HUES6 (cell line): ENCODE data around the gene TTC39C.

Source experiments
- H3K27ac ChIP-seq: 2 replicates; pipeline ENCODE4 v1.7.0; 2013; ENCODE audit warnings: low read depth, mild to moderate bottlenecking, low read length, inconsistent platforms
- H3K27me3 ChIP-seq: 2 replicates; pipeline ENCODE4 v1.6.1; 2013; ENCODE audit warnings: low read length; ENCODE audit not compliant: control insufficient read depth, insufficient read depth
- H3K36me3 ChIP-seq: 2 replicates; pipeline ENCODE4 v1.6.1; 2013; ENCODE audit warnings: low read length; ENCODE audit not compliant: control insufficient read depth, insufficient read depth
- H3K4me1 ChIP-seq: 2 replicates; pipeline ENCODE4 v1.6.1; 2013; ENCODE audit warnings: low read length; ENCODE audit not compliant: control insufficient read depth, insufficient read depth
- H3K4me3 ChIP-seq: 2 replicates; pipeline ENCODE4 v1.5.1; 2013; ENCODE audit warnings: low read depth, low read length
- H3K9ac ChIP-seq: one replicate; pipeline ENCODE4 v1.6.1; 2013; ENCODE audit warnings: mild to moderate bottlenecking, low read length
- H3K9me3 ChIP-seq: 2 replicates; pipeline ENCODE4 v1.6.1; 2013; ENCODE audit warnings: low read depth, low read length; ENCODE audit not compliant: control insufficient read depth, insufficient read depth

Gene TTC39C

DNA sequence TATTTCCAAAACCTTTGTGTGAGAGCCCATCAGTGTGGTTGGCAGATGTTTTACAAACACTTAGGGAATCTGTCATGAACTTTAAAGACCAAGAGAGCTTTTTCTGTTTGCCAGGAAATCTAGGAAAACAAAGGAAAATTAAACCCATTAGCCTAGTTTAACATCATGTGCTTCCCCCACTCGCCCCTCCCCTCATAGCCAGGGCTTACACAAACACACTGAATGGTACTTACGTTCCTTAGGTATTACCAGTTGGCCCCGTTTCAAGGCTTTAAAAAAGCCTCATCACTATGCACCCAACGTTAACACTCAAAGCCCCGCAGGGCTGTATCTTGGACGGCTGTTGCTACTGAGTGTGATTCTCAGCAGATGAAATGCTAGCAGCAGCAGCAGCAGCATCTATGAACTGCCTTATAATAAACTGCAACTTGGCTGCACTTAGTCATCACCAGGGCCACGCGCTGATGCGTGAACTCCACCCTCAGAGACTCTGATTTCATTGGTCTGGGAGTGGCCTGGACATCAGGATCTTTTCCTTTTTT is 20.1 kb upstream of the TTC39C start:
- Histone ChIP-seq H3K9me3 (no peaks in the 10 kb centered on the region), H3K27me3 (no peaks in the 10 kb centered on the region), H3K4me1 (peaks cover 2% of the 10 kb centered on the region; the same call in 1 of the 2 replicates), H3K27ac (no peak overlapping the region), H3K9ac (no peak overlapping the region), H3K36me3 (no peaks in the 10 kb centered on the region), H3K4me3 (no peak overlapping the region)

DNA sequence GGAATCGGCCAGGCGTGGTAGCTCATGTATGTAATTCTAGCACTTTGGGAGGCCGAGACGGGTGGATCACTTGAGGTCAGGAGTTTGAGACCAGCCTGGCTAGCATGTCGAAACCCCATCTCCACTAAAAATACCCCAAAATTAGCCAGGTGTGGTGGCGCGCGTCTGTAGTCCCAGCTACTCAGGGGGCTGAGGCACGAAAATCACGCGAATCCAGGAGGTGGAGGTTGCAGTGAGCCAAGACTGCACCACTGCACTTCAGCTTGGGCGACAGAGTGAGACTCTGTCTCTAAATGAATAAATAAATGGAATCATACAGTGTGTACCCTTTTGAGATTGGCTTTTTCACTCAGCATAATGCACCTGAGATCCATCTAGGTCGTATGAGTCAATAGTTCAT is 19.4 kb upstream of the TTC39C start:
- H3K4me1 ChIP-seq = peaks cover 2% of the 10 kb centered on the region; the same call in 1 of the 2 replicates
- H3K9me3 ChIP-seq = no peaks in the 10 kb centered on the region
- H3K27me3 ChIP-seq = no peaks in the 10 kb centered on the region
- no peaks in the 10 kb centered on the region for H3K36me3 ChIP-seq
- H3K9ac ChIP-seq = no peak overlapping the region
- H3K27ac ChIP-seq = no peak overlapping the region
- no peak overlapping the region for H3K4me3 ChIP-seq

DNA sequence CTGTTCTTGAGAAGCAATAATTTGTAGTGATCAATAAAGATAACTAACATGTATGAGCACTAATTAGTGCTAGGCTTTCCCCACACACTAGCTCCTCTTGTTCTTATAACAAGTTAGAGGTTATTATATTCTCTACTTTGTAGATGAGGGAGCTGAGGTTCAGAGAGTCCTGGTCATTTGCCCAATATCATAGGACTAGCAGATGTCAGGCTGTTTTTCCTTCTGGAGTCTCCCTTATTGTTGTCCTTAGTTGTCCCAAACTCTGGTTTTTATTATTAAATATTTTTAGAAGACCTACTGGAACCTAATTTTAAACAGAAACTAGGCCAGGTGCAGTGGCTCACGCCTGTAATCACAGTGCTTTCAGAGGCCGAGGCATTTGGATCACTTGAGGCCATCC is 16.5 kb upstream of the TTC39C start:
- H3K4me3 ChIP-seq = no peak overlapping the region
- no peak overlapping the region for H3K9ac ChIP-seq
- peaks cover 2% of the 10 kb centered on the region; the same call in 1 of the 2 replicates for H3K4me1 ChIP-seq
- no peaks in the 10 kb centered on the region for H3K9me3 ChIP-seq
- no peaks in the 10 kb centered on the region for H3K27me3 ChIP-seq
- H3K36me3 ChIP-seq = no peaks in the 10 kb centered on the region
- H3K27ac ChIP-seq = no peak overlapping the region

DNA sequence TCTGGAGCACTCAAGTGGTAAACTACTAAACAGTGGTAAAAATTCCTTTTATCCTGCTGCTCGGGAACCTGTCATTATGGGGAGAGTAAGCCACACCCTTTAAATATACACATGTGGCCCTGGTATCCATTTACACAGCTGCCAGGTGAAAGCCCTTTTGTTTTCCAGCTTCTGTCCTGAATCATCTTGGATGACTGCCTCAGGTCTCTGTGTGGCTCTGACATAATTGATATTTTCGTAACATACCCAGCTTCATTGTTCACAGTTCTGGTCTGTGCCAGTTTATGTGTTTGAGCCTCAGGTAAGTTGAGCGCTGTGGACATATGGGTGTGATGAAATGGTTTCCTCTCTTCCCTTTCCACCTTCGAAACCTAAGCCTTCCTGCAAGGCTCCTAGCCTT is 15.7 kb upstream of the TTC39C start:
- Histone ChIP-seq H3K27ac (no peak overlapping the region), H3K9ac (no peak overlapping the region), H3K36me3 (no peaks in the 10 kb centered on the region), H3K27me3 (no peaks in the 10 kb centered on the region), H3K4me3 (no peak overlapping the region), H3K4me1 (peaks cover 2% of the 10 kb centered on the region; the same call in 1 of the 2 replicates), H3K9me3 (no peaks in the 10 kb centered on the region)

DNA sequence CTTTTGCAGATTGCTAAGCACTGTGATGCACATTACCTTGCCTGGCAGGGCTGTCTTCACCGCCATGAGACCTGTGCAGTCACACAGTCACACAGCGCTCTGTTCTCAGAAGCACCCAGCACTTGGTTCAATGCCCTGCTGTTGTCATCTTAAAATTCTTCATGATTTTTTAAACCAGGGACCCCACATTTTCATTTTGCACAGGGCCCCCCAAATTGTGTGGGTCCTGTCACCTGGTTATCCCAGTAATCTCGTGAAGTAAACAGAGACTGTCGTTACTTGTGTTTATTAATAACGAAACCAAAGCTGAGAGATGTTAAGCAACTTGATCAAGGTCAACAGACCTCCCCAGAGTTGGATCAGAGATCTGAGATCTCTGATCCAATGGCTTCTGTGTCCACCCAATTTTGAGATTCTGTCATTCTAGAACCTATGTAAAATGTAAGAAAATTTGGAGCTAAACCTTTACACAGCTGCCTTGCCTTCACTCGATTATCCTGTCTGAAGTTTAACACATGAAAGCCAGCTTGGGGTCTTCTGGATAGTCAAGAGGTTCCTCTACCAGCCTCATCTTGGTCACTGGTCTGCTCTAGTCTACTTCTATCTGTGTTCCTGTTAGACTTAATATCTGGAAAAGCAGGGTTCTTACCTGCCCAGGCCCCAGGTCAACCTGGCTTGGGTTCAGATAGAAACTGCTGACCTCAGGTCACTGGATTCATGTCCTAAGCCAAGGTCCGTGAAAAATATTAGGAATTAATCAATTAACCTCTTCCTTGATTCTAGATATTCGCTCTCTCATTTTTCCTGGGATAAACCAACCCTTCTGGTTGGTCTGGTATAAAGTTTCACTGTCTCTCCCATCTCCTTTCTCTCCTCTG is 13.7 kb upstream of the TTC39C start:
- Histone ChIP-seq H3K4me1 (no peaks in the 10 kb centered on the region; the same call in 1 of the 2 replicates), H3K9ac (no peak overlapping the region), H3K9me3 (no peaks in the 10 kb centered on the region), H3K36me3 (no peaks in the 10 kb centered on the region), H3K27ac (no peak overlapping the region), H3K4me3 (no peak overlapping the region), H3K27me3 (no peaks in the 10 kb centered on the region)

DNA sequence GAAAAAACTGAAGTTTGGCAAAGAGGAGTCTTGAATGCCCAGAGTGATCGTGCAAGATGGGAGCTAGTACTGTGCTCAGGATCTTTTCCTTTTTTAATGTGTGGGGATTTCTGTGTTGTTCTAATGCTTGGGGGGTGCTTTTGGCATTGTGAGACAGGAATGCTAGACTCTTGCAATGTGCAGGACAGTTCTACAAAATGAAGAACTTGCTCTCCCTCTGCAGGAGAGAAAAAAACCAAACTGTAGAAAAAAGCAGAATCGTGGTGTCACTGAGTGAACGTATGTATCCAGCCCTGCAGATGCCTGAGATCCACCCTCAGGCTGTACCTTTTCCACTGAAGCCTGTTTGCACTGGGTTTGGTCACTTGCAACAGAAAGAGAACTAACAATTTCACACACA is 12.1 kb upstream of the TTC39C start:
- Histone ChIP-seq H3K9ac (no peak overlapping the region), H3K27me3 (no peaks in the 10 kb centered on the region), H3K36me3 (no peaks in the 10 kb centered on the region), H3K9me3 (no peaks in the 10 kb centered on the region), H3K4me1 (no peaks in the 10 kb centered on the region; the same call in 1 of the 2 replicates), H3K4me3 (no peak overlapping the region), H3K27ac (no peak overlapping the region)

DNA sequence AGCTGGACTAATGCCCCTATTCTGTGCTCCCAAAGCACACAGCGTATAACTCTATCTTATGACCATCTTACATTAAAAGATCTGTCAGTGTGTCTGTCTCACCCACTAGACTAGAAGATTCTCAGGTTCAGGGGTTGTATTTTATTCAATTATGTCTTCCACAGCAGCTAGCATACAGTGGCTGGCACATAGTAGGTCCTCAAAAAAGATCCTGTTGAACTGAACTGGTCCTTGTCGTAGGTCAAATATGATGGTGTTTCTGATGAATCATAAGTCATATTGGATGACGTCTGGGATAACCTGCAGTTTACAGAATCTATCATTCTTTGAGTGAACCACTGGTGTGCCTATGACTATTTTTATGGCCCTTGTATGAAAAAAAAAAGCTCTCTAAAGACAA is 11.3 kb upstream of the TTC39C start:
- Histone ChIP-seq H3K36me3 (no peaks in the 10 kb centered on the region), H3K9me3 (no peaks in the 10 kb centered on the region), H3K4me1 (no peaks in the 10 kb centered on the region; the same call in 1 of the 2 replicates), H3K27ac (no peak overlapping the region), H3K4me3 (no peak overlapping the region), H3K9ac (no peak overlapping the region), H3K27me3 (no peaks in the 10 kb centered on the region)

DNA sequence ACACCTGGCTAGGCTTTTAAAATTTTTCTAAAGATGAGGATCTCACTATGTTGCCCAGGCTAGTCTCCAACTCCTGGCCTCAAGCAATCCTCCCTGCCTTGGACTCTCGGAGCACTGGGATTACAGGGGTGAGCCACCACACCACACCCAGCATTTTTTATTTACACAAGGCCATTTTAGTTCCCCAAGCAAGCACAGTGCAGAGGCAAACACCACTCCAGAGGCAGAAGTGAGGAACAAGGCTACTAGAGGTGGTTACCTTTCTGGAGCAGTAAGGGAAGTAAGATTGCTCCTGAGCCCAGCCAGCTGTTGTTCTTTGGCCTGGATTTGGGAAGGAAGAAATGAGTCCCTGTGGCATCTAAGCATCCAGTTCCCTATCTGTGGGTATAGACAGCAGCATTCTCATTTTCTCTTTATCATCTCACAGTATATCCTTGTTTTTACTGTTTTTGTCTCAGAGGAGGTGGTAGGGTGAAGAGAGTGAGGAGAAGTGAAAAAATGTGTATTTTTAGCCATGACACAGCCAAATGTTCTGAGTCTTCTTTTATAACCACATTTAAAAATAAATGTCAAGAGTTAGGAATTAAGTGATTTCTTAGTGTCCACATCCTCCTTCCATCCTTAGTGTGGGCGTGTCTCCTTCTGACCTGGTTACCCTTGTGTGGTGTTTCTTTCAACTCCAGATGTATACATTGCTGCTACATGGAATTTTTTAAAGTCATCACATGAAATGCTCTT is 10.5 kb upstream of the TTC39C start:
- no peak overlapping the region for H3K9ac ChIP-seq
- no peaks in the 10 kb centered on the region for H3K27me3 ChIP-seq
- no peak overlapping the region for H3K27ac ChIP-seq
- no peaks in the 10 kb centered on the region for H3K36me3 ChIP-seq
- H3K9me3 ChIP-seq = no peaks in the 10 kb centered on the region
- no peak overlapping the region for H3K4me3 ChIP-seq
- H3K4me1 ChIP-seq = no peaks in the 10 kb centered on the region

DNA sequence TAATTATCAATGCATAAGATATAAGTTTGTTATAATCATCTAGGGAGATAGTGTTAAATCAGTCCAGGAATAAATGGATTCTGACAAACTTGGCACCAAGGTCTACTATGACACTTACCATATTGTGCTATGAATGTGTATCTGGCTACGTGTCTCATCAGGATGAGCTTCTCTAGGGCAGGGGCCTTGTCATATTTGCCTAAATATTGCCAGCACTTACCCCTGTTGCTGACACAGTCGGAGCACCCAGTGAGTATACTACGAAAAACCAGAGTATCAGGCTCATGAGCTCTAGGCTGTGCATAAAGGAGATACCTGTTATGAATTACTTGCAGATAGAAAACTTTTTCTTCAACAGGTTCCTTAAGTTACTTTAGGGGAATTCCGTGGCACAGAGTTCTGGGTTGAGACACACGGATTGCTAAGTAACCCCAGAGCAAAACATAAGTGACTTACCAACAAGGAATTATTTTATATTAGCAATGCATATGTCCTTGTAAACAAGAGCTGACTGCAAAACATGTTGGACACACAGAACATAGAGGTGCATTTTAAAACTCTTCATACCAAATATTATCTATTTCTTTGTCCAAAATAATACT is 7.7 kb upstream of the TTC39C start:
- Histone ChIP-seq H3K4me3 (no peak overlapping the region), H3K27ac (no peak overlapping the region), H3K9ac (no peak overlapping the region), H3K4me1 (no peaks in the 10 kb centered on the region), H3K9me3 (no peaks in the 10 kb centered on the region), H3K27me3 (peaks cover 2% of the 10 kb centered on the region; the same call in 1 of the 2 replicates), H3K36me3 (no peaks in the 10 kb centered on the region)

DNA sequence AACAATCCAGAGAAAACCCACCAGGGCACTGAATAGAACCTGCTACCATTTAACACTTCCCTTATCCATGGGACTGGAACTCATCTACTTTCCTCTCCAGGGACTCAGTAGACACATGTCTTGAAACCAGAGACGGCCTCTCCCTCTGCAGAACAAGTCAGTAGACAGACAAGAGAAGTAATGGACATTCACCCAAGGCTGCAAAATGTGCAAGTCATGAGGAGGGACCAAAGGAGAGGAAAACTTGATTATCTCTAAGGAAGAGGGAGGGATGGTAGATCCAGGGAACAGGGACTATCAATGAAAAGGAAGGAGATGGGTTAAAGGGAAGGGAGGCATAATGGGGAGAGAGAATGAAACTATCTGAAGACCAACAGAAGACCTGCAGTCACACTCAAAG is 5.3 kb upstream of the TTC39C start:
- no peak overlapping the region for H3K9ac ChIP-seq
- no peaks in the 10 kb centered on the region for H3K9me3 ChIP-seq
- no peaks in the 10 kb centered on the region for H3K4me1 ChIP-seq
- no peak overlapping the region for H3K27ac ChIP-seq
- H3K36me3 ChIP-seq = no peaks in the 10 kb centered on the region
- H3K27me3 ChIP-seq = peaks cover 24% of the 10 kb centered on the region
- H3K4me3 ChIP-seq = no peak overlapping the region
